HepG2 (cell line): ENCODE data around the gene WDR18. TPM values are rescaled to one million over a fixed set of nuclear protein-coding genes. Genes with fewer than 3 reads are reported as not detected.
A peak's percentile ranks its signal among the peaks of the same experiment; 100 is the strongest.

Experiments
- AKAP8 ChIP-seq: sonication (generic); formaldehyde crosslinking; IDR thresholded peaks from 2 replicates; pipeline ENCODE4 v1.5.1; 2020; ENCODE audit warnings: mild to moderate bottlenecking, missing genetic modification reagents
- ATF1 ChIP-seq: IDR thresholded peaks from 2 replicates; pipeline ENCODE4 v1.6.1; 2016; ENCODE audit warnings: mild to moderate bottlenecking, control low read depth
- FOSL2 ChIP-seq: sonication (generic); formaldehyde crosslinking; IDR thresholded peaks from 2 replicates; pipeline ENCODE4 v1.4.0; 2020; ENCODE audit warnings: missing genetic modification reagents
- FOXM1 ChIP-seq: sonication (generic); formaldehyde crosslinking; IDR thresholded peaks from 2 replicates; pipeline ENCODE4 v1.5.0; 2020; ENCODE audit warnings: missing genetic modification reagents
- FOXO1 ChIP-seq: sonication (generic); formaldehyde crosslinking; IDR thresholded peaks from 2 replicates; pipeline ENCODE4 v1.4.0; 2020; ENCODE audit warnings: missing genetic modification reagents
- LCORL ChIP-seq, 2 experiments: fragments of 450-650 bp in 1 of 2; sonication (generic) in 1 of 2; formaldehyde crosslinking in 1 of 2; IDR thresholded peaks; 2 replicates each; pipeline versions ENCODE4 v1.5.0 to v1.6.1; 2017 to 2020; ENCODE audit warnings: antibody characterized with exemption in 1 of 2, missing genetic modification reagents in 1 of 2
- MIER2 ChIP-seq: IDR thresholded peaks from 2 replicates; pipeline ENCODE4 v1.6.1; 2016; ENCODE audit warnings: missing biosample characterization, missing genetic modification reagents
- ZEB1 ChIP-seq: IDR thresholded peaks from 2 replicates; pipeline ENCODE4 v1.6.1; 2012; ENCODE audit warnings: mild to moderate bottlenecking, low read depth, inconsistent platforms; ENCODE audit not compliant: insufficient replicate concordance
- ZFP62 ChIP-seq: sonication (generic); formaldehyde crosslinking; IDR thresholded peaks from 2 replicates; pipeline ENCODE4 v1.4.0; 2020; ENCODE audit warnings: missing genetic modification reagents
- ZNF121 ChIP-seq: sonication (generic); formaldehyde crosslinking; IDR thresholded peaks from 2 replicates; pipeline ENCODE4 v1.5.0; 2020; ENCODE audit warnings: mild to moderate bottlenecking, missing genetic modification reagents
- ZNF253 ChIP-seq: sonication (generic); formaldehyde crosslinking; IDR thresholded peaks from 2 replicates; pipeline ENCODE4 v1.8.0; 2022; ENCODE audit warnings: mild to moderate bottlenecking, missing genetic modification reagents, borderline replicate concordance
- ZNF746 ChIP-seq: sonication (generic); formaldehyde crosslinking; IDR thresholded peaks from 2 replicates; pipeline ENCODE4 v1.8.0; 2022; ENCODE audit warnings: mild to moderate bottlenecking, missing genetic modification reagents
- ZZZ3 ChIP-seq: sonication (generic); formaldehyde crosslinking; IDR thresholded peaks from 2 replicates; pipeline ENCODE4 v1.4.0; 2020; ENCODE audit warnings: missing genetic modification reagents, mild to moderate bottlenecking, borderline replicate concordance
- polyA plus RNA-seq, 8 experiments: library from polyadenylated mRNA; depleted of rRNA in 3 of 8; stranded (reverse) in 7 of 8; unstranded in 1 of 8; fragments of >200 nt; fragmentation: Illumina TruSeq in 4 of 8; extraction: Trizol in 4 of 8; gene quantifications; 2 replicates each; pipeline versions ENCODE4 v1.2.1 to v1.2.3, GENCODE V29; 2011 to 2016; ENCODE audit warnings: low read depth in 4 of 8, missing spikeins in 1 of 8, mixed read lengths in 1 of 8; ENCODE audit not compliant: insufficient read depth in 1 of 8
- total RNA-seq, 5 experiments: library from RNA; depleted of rRNA; stranded (reverse); fragments of >200 nt; fragmentation: Illumina TruSeq; extraction: Trizol; gene quantifications; 2 replicates each; pipeline ENCODE4 v1.2.3, GENCODE V29; 2016; ENCODE audit warnings: low read depth in 1 of 5
- TF ChIP-seq, protein P1 (sequence below): sonication (generic); formaldehyde crosslinking; IDR thresholded peaks from 2 replicates; pipeline ENCODE4 v1.4.0; 2020; ENCODE audit warnings: missing genetic modification reagents
- TF ChIP-seq, protein P2 (sequence below): sonication (generic); formaldehyde crosslinking; IDR thresholded peaks from 2 replicates; pipeline ENCODE4 v1.9.0; 2022; ENCODE audit warnings: missing genetic modification reagents, mild to moderate bottlenecking, borderline replicate concordance
- TF ChIP-seq, protein P3 (sequence below): sonication (generic); formaldehyde crosslinking; IDR thresholded peaks from 2 replicates; pipeline ENCODE4 v1.5.0; 2020; ENCODE audit warnings: missing genetic modification reagents, mild to moderate bottlenecking, borderline replicate concordance
- TF ChIP-seq, protein P4 (sequence below): sonication (generic); formaldehyde crosslinking; IDR thresholded peaks from 2 replicates; pipeline ENCODE4 v1.5.0; 2020; ENCODE audit warnings: missing genetic modification reagents
- TF ChIP-seq, protein P5 (sequence below): IDR thresholded peaks from 2 replicates; pipeline ENCODE4 v1.6.1; 2016; ENCODE audit warnings: mild to moderate bottlenecking, missing biosample characterization, missing genetic modification reagents
- TF ChIP-seq, protein P6 (sequence below): sonication (generic); formaldehyde crosslinking; IDR thresholded peaks from 2 replicates; pipeline ENCODE4 v1.9.0; 2022; ENCODE audit warnings: low read depth, missing genetic modification reagents

WDR18 gene
- total and polyA plus RNA-seq, 2 of the 13 experiments (the other 11 are each of a cell fraction or from before 2014, with no cell fraction given): 36.4 to 47.6 TPM

DNA sequence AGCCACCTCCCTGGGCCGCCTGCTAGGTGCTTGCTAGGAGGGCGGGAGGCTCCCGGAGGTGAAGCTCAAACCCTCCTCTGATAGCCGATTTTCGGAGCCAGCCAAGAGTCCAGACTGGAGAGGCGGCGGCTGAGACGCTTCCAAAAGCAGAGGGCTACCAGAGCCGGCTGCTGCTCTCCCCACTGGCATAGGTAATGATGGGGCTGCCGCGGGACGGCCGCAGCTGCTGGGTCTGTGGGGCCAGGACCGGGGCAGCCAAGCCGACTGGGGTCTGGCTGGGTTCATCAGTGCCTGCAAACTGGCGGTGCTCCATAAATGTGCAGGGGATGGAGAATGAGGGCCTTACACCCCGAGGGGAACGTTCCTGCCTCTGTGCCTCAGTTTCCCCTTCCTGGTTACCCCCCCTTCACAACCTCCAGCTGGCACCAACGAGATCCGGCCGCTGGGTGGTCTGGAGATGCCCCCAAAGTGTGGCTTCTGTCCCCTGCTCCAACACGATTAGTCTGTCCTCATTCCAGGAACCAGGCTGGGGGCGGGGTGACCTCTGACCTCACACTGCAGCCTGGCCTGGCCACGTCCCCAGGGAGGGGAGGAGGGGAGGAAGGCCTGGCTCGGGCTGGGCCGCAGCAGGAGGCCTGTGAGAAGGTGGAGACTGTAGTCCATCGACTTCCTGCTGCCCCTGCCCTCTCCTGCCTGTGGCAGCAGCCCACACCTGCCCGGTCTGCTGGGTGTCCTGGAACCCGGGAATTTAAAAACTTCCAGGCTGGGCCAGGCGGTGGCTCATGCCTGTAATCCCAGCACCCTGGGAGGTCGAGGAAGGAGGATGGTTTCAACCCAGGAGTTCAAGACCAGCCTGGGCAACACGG lies 3.8 kb upstream of the WDR18 start (continued):
- TF ChIP-seq ZNF121 (CRISPR knock-in tag): peak; percentile 69
- no peak for TF ChIP-seq FOXM1 (CRISPR knock-in tag)
- TF ChIP-seq, protein P1, sequence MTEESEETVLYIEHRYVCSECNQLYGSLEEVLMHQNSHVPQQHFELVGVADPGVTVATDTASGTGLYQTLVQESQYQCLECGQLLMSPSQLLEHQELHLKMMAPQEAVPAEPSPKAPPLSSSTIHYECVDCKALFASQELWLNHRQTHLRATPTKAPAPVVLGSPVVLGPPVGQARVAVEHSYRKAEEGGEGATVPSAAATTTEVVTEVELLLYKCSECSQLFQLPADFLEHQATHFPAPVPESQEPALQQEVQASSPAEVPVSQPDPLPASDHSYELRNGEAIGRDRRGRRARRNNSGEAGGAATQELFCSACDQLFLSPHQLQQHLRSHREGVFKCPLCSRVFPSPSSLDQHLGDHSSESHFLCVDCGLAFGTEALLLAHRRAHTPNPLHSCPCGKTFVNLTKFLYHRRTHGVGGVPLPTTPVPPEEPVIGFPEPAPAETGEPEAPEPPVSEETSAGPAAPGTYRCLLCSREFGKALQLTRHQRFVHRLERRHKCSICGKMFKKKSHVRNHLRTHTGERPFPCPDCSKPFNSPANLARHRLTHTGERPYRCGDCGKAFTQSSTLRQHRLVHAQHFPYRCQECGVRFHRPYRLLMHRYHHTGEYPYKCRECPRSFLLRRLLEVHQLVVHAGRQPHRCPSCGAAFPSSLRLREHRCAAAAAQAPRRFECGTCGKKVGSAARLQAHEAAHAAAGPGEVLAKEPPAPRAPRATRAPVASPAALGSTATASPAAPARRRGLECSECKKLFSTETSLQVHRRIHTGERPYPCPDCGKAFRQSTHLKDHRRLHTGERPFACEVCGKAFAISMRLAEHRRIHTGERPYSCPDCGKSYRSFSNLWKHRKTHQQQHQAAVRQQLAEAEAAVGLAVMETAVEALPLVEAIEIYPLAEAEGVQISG (CRISPR knock-in tag): peak; percentile 89
- TF ChIP-seq, protein P2, sequence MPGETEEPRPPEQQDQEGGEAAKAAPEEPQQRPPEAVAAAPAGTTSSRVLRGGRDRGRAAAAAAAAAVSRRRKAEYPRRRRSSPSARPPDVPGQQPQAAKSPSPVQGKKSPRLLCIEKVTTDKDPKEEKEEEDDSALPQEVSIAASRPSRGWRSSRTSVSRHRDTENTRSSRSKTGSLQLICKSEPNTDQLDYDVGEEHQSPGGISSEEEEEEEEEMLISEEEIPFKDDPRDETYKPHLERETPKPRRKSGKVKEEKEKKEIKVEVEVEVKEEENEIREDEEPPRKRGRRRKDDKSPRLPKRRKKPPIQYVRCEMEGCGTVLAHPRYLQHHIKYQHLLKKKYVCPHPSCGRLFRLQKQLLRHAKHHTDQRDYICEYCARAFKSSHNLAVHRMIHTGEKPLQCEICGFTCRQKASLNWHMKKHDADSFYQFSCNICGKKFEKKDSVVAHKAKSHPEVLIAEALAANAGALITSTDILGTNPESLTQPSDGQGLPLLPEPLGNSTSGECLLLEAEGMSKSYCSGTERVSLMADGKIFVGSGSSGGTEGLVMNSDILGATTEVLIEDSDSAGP: peak; percentile 96
- no peak for TF ChIP-seq ZNF253 (CRISPR knock-in tag)
- TF ChIP-seq, protein P3, sequence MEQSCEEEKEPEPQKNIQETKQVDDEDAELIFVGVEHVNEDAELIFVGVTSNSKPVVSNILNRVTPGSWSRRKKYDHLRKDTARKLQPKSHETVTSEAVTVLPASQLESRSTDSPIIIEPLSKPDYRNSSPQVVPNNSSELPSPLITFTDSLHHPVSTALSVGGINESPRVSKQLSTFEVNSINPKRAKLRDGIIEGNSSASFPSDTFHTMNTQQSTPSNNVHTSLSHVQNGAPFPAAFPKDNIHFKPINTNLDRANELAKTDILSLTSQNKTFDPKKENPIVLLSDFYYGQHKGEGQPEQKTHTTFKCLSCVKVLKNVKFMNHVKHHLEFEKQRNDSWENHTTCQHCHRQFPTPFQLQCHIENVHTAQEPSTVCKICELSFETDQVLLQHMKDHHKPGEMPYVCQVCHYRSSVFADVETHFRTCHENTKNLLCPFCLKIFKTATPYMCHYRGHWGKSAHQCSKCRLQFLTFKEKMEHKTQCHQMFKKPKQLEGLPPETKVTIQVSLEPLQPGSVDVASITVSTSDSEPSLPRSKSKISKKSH: peak; percentile 87
- TF ChIP-seq, protein P4, sequence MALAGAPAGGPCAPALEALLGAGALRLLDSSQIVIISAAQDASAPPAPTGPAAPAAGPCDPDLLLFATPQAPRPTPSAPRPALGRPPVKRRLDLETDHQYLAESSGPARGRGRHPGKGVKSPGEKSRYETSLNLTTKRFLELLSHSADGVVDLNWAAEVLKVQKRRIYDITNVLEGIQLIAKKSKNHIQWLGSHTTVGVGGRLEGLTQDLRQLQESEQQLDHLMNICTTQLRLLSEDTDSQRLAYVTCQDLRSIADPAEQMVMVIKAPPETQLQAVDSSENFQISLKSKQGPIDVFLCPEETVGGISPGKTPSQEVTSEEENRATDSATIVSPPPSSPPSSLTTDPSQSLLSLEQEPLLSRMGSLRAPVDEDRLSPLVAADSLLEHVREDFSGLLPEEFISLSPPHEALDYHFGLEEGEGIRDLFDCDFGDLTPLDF (CRISPR knock-in tag): peak; percentile 49; the same call in 1 of the 2 replicates
- peak; percentile 63 for TF ChIP-seq FOSL2 (CRISPR knock-in tag)
- TF ChIP-seq AKAP8 (CRISPR knock-in tag): peak; percentile 95
- TF ChIP-seq MIER2 (CRISPR knock-in tag): peak; percentile 65
- TF ChIP-seq ZZZ3 (CRISPR knock-in tag): peak; percentile 35; the same call in 1 of the 2 replicates
- TF ChIP-seq ZFP62 (CRISPR knock-in tag): no peak
- peak; percentile 48 for TF ChIP-seq ZEB1
- TF ChIP-seq, protein P5, sequence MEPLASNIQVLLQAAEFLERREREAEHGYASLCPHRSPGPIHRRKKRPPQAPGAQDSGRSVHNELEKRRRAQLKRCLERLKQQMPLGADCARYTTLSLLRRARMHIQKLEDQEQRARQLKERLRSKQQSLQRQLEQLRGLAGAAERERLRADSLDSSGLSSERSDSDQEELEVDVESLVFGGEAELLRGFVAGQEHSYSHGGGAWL (CRISPR knock-in tag): peak; percentile 76; the same call in 1 of the 2 replicates
- TF ChIP-seq, protein P6, sequence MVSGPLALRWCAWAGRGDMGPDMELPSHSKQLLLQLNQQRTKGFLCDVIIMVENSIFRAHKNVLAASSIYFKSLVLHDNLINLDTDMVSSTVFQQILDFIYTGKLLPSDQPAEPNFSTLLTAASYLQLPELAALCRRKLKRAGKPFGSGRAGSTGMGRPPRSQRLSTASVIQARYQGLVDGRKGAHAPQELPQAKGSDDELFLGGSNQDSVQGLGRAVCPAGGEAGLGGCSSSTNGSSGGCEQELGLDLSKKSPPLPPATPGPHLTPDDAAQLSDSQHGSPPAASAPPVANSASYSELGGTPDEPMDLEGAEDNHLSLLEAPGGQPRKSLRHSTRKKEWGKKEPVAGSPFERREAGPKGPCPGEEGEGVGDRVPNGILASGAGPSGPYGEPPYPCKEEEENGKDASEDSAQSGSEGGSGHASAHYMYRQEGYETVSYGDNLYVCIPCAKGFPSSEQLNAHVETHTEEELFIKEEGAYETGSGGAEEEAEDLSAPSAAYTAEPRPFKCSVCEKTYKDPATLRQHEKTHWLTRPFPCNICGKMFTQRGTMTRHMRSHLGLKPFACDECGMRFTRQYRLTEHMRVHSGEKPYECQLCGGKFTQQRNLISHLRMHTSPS (CRISPR knock-in tag): peak; percentile 90
- TF ChIP-seq ATF1: no peak
- no peak for TF ChIP-seq LCORL (IDR thresholded peaks at IDR 0.05)
- peak; percentile 97 for TF ChIP-seq LCORL (CRISPR knock-in tag; IDR thresholded peaks at IDR 0.05)
- TF ChIP-seq ZNF746 (CRISPR knock-in tag): peak; percentile 76
- TF ChIP-seq FOXO1: peak; percentile 63; the same call in 1 of the 2 replicates
